GM18951 (cell line): ENCODE results near the gene ZNF681.
"Not testable (repeated sequence)": the region's sequence is repeated elsewhere in the genome, so short reads cannot be mapped to it uniquely, and the experiment has no call there.

Experiments
- POLR2A ChIP-seq: IDR thresholded peaks from 4 replicates; pipeline ENCODE4 v1.6.1; 2011; ENCODE audit warnings: mild to moderate bottlenecking; ENCODE audit not compliant: insufficient read length, insufficient read depth; ENCODE audit errors: extremely low read depth
- in situ Hi-C: fragments of 300-500 bp; cut with MboI; formaldehyde crosslinking; loops from one replicate; pipeline ENCODE4 v1.12.0; 2022; ENCODE audit warnings: low sequenced_read_pairs, mixed read lengths, inconsistent platforms; ENCODE audit not compliant: unreplicated experiment

Gene ZNF681

GRCh38 chr19:23785982-23786381, 27.3 kb upstream of the ZNF681 start:
- TF ChIP-seq POLR2A = no peak

GRCh38 chr19:23784274-23784673, 25.6 kb upstream of the ZNF681 start:
- TF ChIP-seq POLR2A = no peak
- in situ Hi-C loops = no loop called here

More at GRCh38 chr19:23785982-23786381, 27.3 kb upstream of the ZNF681 start:
- in situ Hi-C loops = no loop called here

GRCh38 chr19:23783636-23784035, 24.9 kb upstream of the ZNF681 start:
- in situ Hi-C loops = no loop called here
- TF ChIP-seq POLR2A = no peak

GRCh38 chr19:23779645-23780044, 21.0 kb upstream of the ZNF681 start:
- in situ Hi-C loops = no loop called here
- TF ChIP-seq POLR2A = no peak

GRCh38 chr19:23778566-23778965, 19.9 kb upstream of the ZNF681 start:
- in situ Hi-C loops = no loop called here
- TF ChIP-seq POLR2A = no peak

- in situ Hi-C loops = not testable (repeated sequence)
These were observed 19.3 kb upstream of the ZNF681 start for GRCh38 chr19:23778036-23778435.

GRCh38 chr19:23777216-23777615, 18.5 kb upstream of the ZNF681 start:
- in situ Hi-C loops = no loop called here
- no peak for TF ChIP-seq POLR2A

GRCh38 chr19:23776507-23777205, 18.0 kb upstream of the ZNF681 start:
- in situ Hi-C loops = no loop called here
- TF ChIP-seq POLR2A = no peak

- TF ChIP-seq POLR2A = no peak
- in situ Hi-C loops = no loop called here
These were observed 15.9 kb upstream of the ZNF681 start for GRCh38 chr19:23774524-23774971.

- TF ChIP-seq POLR2A = no peak
- in situ Hi-C loops = no loop called here
These were observed 15.4 kb upstream of the ZNF681 start for GRCh38 chr19:23774106-23774505.

GRCh38 chr19:23772675-23773063, 14.0 kb upstream of the ZNF681 start:
- no peak for TF ChIP-seq POLR2A
- in situ Hi-C loops = no loop called here

- TF ChIP-seq POLR2A = no peak
- in situ Hi-C loops = no loop called here
These were observed 13.3 kb upstream of the ZNF681 start for GRCh38 chr19:23771761-23772674.

- TF ChIP-seq POLR2A = no peak
- in situ Hi-C loops = no loop called here
These were observed 12.6 kb upstream of the ZNF681 start for GRCh38 chr19:23771316-23771715.
